GM23248 (cell line): ENCODE measurements around the gene RERE. TPM values are rescaled to one million over a fixed set of nuclear protein-coding genes. Genes with fewer than 3 reads are reported as not detected.

Experiments used
- DNase-seq: peaks from one replicate; pipeline ENCODE4 v3.0.0-alpha.2; 2015
- H2AFZ ChIP-seq: fragments of 200-600 bp; sonication (generic); 2 replicates; pipeline ENCODE4 v1.6.1; 2016; ENCODE audit warnings: antibody characterized with exemption
- H3F3A ChIP-seq: fragments of 200-600 bp; sonication (generic); 2 replicates; pipeline ENCODE4 v1.6.1; 2016; ENCODE audit warnings: mild to moderate bottlenecking, antibody characterized with exemption, mixed run types; ENCODE audit not compliant: insufficient read depth
- H3K27ac ChIP-seq: fragments of 200-600 bp; sonication (generic); 2 replicates; pipeline ENCODE4 v1.5.1; 2016; ENCODE audit warnings: mild to moderate bottlenecking
- H3K27me3 ChIP-seq: fragments of 200-600 bp; sonication (generic); replicated peaks from 2 replicates; pipeline ENCODE4 v1.6.1; 2016; ENCODE audit warnings: mild to moderate bottlenecking; ENCODE audit not compliant: insufficient read depth
- H3K36me3 ChIP-seq: fragments of 200-600 bp; sonication (generic); 2 replicates; pipeline ENCODE4 v1.6.1; 2016; ENCODE audit warnings: low read depth, mild to moderate bottlenecking
- H3K4me1 ChIP-seq: fragments of 200-600 bp; sonication (generic); 2 replicates; pipeline ENCODE4 v1.6.1; 2016; ENCODE audit warnings: mild to moderate bottlenecking; ENCODE audit not compliant: insufficient read depth
- H3K4me2 ChIP-seq: fragments of 200-600 bp; sonication (generic); one replicate; pipeline ENCODE4 v1.6.1; 2016; ENCODE audit warnings: mild to moderate bottlenecking; ENCODE audit not compliant: unreplicated experiment
- H3K4me3 ChIP-seq: fragments of 200-600 bp; sonication (generic); 2 replicates; pipeline ENCODE4 v1.5.1; 2016; ENCODE audit warnings: mild to moderate bottlenecking
- H3K79me2 ChIP-seq: fragments of 200-600 bp; sonication (generic); 2 replicates; pipeline ENCODE4 v1.6.1; 2016; ENCODE audit warnings: mild to moderate bottlenecking; ENCODE audit not compliant: insufficient read depth
- H3K9ac ChIP-seq: fragments of 200-600 bp; sonication (generic); 2 replicates; pipeline ENCODE4 v1.6.1; 2016; ENCODE audit warnings: mild to moderate bottlenecking
- H3K9me2 ChIP-seq: fragments of 200-600 bp; sonication (generic); 2 replicates; pipeline ENCODE4 v1.6.1; 2016; ENCODE audit warnings: mixed run types, mild to moderate bottlenecking, moderate library complexity; ENCODE audit not compliant: insufficient read depth
- H3K9me3 ChIP-seq: fragments of 200-600 bp; sonication (generic); one replicate; pipeline ENCODE4 v1.6.1; 2017; ENCODE audit warnings: low read depth
- H4K20me1 ChIP-seq: fragments of 200-600 bp; sonication (generic); 2 replicates; pipeline ENCODE4 v1.6.0; 2016; ENCODE audit not compliant: insufficient read depth
- EZH2 ChIP-seq: fragments of 200-600 bp; sonication (generic); IDR thresholded peaks from 2 replicates; pipeline ENCODE4 v1.6.1; 2018; ENCODE audit warnings: antibody characterized with exemption, mild to moderate bottlenecking; ENCODE audit not compliant: insufficient read depth, poor library complexity, severe bottlenecking
- EZH2phosphoT487 ChIP-seq: fragments of 200-600 bp; sonication (generic); IDR thresholded peaks from 2 replicates; pipeline ENCODE4 v1.6.1; 2018; ENCODE audit warnings: antibody characterized with exemption, moderate library complexity, mild to moderate bottlenecking, low read depth; ENCODE audit not compliant: insufficient read depth
- WGBS, 2 experiments: methylation state at CpG; one replicate each; pipeline ENCODE4 v1.1.6; 2015 to 2017; ENCODE audit warnings: low lambda C conversion rate in 2 of 2, low coverage in 1 of 2; ENCODE audit errors: missing lambda C conversion rate in 2 of 2; 5-methylcytosine and 5-hydroxymethylcytosine counted together
- in situ Hi-C: fragments of 300-500 bp; cut with MboI; formaldehyde crosslinking; loops from 2 replicates; pipeline ENCODE4 v1.15.0; 2020
- polyA plus RNA-seq: library from polyadenylated mRNA; unstranded; fragments of >200 nt; fragmentation: Nextera tagmentation; extraction: Ambion mirVana; gene quantifications from 2 replicates; pipeline ENCODE4 v1.2.1, GENCODE V29; 2016
- total RNA-seq: library from RNA; depleted of rRNA; stranded (reverse); fragments of >200 nt; shearing (Covaris generic); gene quantifications from 2 replicates; pipeline ENCODE4 v1.2.3, GENCODE V29; 2014

The RERE gene
- total and polyA plus RNA-seq, 2 experiments from 2014 or later = 26.0 to 26.2 TPM

GRCh38 chr1:8649875-8650274 lies 167.6 kb downstream of the RERE start:
- in situ Hi-C loops = no loop called here
- H3K36me3 ChIP-seq = no peaks in the 10 kb centered on the region
- peaks cover 23% of the 10 kb centered on the region for H3K4me1 ChIP-seq
- WGBS, 2 experiments = 97 to 98% methylated on average over 6 of the region's 6 CpGs
- H3K4me3 ChIP-seq = no peak overlapping the region
- TF ChIP-seq EZH2phosphoT487 (no peak), EZH2 (no peak)
- H3K27me3 ChIP-seq = no peaks in the 10 kb centered on the region
- no peak overlapping the region for H3K27ac ChIP-seq
- no peaks in the 10 kb centered on the region for H3K9me3 ChIP-seq
- no peak overlapping the region for H2AFZ ChIP-seq
- DNase-seq = no peak
- H3K9ac ChIP-seq = no peak overlapping the region
- peaks cover 75% of the 10 kb centered on the region for H3K79me2 ChIP-seq
- no peak overlapping the region for H3K4me2 ChIP-seq
- no peaks in the 10 kb centered on the region for H3F3A ChIP-seq
- no peaks in the 10 kb centered on the region for H4K20me1 ChIP-seq
- H3K9me2 ChIP-seq = no peaks in the 10 kb centered on the region

GRCh38 chr1:8649027-8649426 lies 168.4 kb downstream of the RERE start:
- Histone ChIP-seq H3K9ac (no peak overlapping the region), H3K9me2 (no peaks in the 10 kb centered on the region), H3K27me3 (no peaks in the 10 kb centered on the region), H3K4me1 (peaks cover 23% of the 10 kb centered on the region), H3K4me3 (no peak overlapping the region), H2AFZ (no peak overlapping the region), H4K20me1 (no peaks in the 10 kb centered on the region), H3K36me3 (no peaks in the 10 kb centered on the region), H3K79me2 (peaks cover 77% of the 10 kb centered on the region), H3K27ac (no peak overlapping the region), H3K9me3 (no peaks in the 10 kb centered on the region), H3K4me2 (no peak overlapping the region), H3F3A (no peaks in the 10 kb centered on the region)
- in situ Hi-C loops = no loop called here
- TF ChIP-seq EZH2 (no peak), EZH2phosphoT487 (no peak)
- no peak for DNase-seq
- WGBS, 2 experiments = 40 to 47% methylated on average over 1 of the region's 1 CpG

GRCh38 chr1:8646996-8647395 lies 170.4 kb downstream of the RERE start:
- Histone ChIP-seq H3K36me3 (no peaks in the 10 kb centered on the region), H2AFZ (no peak overlapping the region), H4K20me1 (no peaks in the 10 kb centered on the region), H3K9me3 (no peaks in the 10 kb centered on the region), H3F3A (no peaks in the 10 kb centered on the region), H3K27me3 (no peaks in the 10 kb centered on the region), H3K9me2 (no peaks in the 10 kb centered on the region), H3K4me2 (no peak overlapping the region), H3K4me3 (no peak overlapping the region), H3K9ac (no peak overlapping the region), H3K4me1 (peaks cover 20% of the 10 kb centered on the region), H3K79me2 (peaks cover 73% of the 10 kb centered on the region), H3K27ac (no peak overlapping the region)
- WGBS, 2 experiments = 85 to 90% methylated on average over 3 of the region's 3 CpGs
- no peak for DNase-seq
- TF ChIP-seq EZH2 (no peak), EZH2phosphoT487 (no peak)
- in situ Hi-C loops = no loop called here

GRCh38 chr1:8646189-8646588 lies 171.3 kb downstream of the RERE start:
- in situ Hi-C loops = no loop called here
- Histone ChIP-seq H3K79me2 (peaks cover 66% of the 10 kb centered on the region), H4K20me1 (no peaks in the 10 kb centered on the region)

More at GRCh38 chr1:8646189-8646588, 171.3 kb downstream of the RERE start:
- Histone ChIP-seq H3K9me3 (no peaks in the 10 kb centered on the region), H3K9me2 (no peaks in the 10 kb centered on the region), H3K9ac (no peak overlapping the region), H3K4me3 (no peak overlapping the region), H2AFZ (no peak overlapping the region), H3K27me3 (no peaks in the 10 kb centered on the region), H3K4me1 (peaks cover 18% of the 10 kb centered on the region), H3K36me3 (no peaks in the 10 kb centered on the region), H3K27ac (no peak overlapping the region), H3F3A (no peaks in the 10 kb centered on the region), H3K4me2 (no peak overlapping the region)
- 93 to 98% methylated on average over 6 of the region's 6 CpGs for WGBS, 2 experiments
- no peak for DNase-seq
- TF ChIP-seq EZH2phosphoT487 = no peak
- no peak for TF ChIP-seq EZH2
